T-helper 2 cell (primary cell): ENCODE results near the gene SPOCK1.

Experiments
- DNase-seq, 5 experiments: peaks; one replicate each; pipeline versions ENCODE4 v3.0.0 to v3.0.0-alpha.2; 2012 to 2022

The SPOCK1 gene

DNA sequence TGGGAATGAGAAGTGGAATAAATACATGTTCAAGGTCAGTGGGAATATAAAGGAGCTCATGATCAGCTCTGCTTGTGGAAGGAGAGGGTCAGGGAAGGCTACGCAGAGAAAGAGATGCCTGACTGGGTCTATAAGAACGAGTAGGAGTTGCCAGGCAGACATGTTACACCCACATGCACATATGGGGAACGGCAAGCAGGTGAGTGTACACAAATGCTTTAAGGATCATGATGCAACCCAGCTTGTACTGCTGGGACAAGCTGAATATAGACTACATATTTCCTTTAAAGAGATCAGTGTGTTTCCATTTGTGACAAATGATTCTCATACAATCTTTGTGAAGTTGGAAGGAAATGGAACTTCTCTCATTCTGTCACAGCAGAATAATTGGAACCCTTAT is 141.7 kb downstream of the SPOCK1 start:
- DNase-seq, result no peak

- DNase-seq, result no peak
These were observed 143.0 kb downstream of the SPOCK1 start for GRCh38 chr5:137356127-137356526.

- DNase-seq, result no peak
These were observed 143.4 kb downstream of the SPOCK1 start for GRCh38 chr5:137355708-137356107.

DNA sequence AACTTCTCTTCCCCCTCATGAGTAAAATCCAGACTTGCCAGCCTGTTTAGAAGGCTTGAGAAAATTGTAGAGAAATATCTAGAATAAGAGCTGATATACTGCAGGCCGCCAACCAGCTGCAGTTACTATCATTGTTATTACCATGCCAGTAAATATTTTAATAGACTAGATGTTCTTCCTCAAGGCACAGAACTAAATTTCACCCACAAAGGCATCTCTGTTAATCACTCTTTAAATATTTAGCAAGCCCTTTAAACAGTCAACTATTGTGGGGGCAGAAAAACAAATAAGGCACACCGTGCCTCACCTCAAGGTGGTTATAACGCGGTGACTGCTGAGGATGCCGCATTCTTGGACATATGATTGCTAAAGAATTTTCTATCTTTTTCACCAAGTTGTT is 147.0 kb downstream of the SPOCK1 start:
- no peak for DNase-seq

GRCh38 chr5:137350791-137351190 is 148.3 kb downstream of the SPOCK1 start:
- no peak for DNase-seq

DNA sequence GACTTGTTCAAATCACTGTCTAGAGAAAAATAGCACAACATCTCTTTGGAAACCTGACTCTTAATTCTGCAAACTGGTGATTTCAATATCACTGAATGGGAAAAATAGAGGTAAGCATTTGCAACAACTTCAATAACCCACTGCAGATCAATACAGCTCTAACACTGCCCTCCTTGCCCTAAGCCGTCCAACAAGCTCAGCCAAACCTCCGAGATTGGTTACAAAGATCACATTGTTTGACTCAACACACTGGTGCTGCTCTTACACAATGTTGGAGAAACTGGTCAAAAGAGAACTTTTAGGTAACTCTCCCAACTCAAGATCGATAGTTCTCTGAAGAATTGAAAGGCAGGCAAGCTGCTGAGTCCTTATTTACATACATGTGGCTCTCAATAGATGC is 150.4 kb downstream of the SPOCK1 start:
- no peak for DNase-seq

GRCh38 chr5:137347865-137348264 is 151.3 kb downstream of the SPOCK1 start:
- no peak for DNase-seq

DNA sequence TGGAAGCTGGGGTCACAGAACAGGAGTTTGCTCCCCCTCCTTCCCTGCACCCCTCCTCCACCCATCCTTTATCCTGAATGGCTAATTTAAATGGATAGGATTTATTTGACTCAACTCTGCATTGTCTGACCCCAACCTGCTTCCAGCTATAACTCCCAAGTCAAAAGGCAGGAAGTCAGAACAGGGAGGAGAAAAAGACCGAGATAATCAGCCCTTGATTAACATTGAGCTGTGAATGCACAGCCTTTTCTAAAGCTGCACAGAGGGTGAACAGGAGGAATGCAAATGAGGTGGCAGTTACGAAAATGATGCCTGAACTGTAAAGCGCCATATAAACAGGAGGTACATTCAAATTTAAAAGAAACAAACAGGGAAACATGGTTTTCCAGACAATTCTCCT is 152.8 kb downstream of the SPOCK1 start:
- no peak for DNase-seq

- DNase-seq, result no peak
These were observed 153.7 kb downstream of the SPOCK1 start for GRCh38 chr5:137345396-137345795.

- DNase-seq, result peak in 1 of 5 experiments; percentile 45
These were observed 154.3 kb downstream of the SPOCK1 start for GRCh38 chr5:137344723-137345322.

DNA sequence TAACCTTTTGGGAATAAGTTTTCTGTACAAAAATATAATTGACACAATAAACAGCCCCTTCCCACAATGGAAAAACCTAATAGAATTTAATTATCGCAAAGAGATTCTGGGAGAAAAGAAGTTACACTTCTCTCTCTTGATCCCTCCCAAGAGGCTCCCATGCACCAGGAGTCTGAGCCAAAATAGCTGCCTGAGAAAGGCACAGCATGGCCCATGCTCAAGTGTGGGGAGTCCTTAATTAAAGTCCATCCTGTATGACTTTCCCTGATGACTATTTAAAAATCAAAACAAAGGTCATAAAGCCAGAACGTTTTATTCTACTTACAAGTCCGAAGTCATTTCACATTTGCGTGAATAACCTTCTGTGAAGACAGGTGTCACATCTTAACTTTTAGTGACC is 155.1 kb downstream of the SPOCK1 start:
- no peak for DNase-seq

DNA sequence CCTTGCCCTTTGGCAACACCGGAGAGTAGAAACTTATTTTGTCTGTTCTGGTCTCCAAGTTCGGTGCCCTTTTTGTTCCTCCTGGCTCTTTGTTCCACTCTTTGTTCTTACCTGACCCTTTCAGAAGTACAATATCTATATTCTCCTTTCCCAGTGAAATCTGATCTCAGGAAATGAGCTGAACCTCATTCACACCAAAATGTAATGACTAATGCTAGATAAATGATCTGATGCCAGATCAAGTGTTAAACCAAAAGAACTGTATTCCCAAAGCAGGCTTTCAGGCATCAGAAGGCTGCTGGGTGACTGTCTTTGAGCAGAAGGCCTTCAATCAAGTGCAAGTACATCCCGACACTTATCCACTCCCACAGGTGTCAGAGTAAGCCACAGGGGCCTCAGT is 156.4 kb downstream of the SPOCK1 start:
- no peak for DNase-seq

GRCh38 chr5:137341831-137342230 is 157.3 kb downstream of the SPOCK1 start:
- peak in 1 of 5 experiments; percentile 36 for DNase-seq

- DNase-seq, result no peak
These were observed 158.2 kb downstream of the SPOCK1 start for GRCh38 chr5:137340881-137341280.

- no peak for DNase-seq
These were observed 162.5 kb downstream of the SPOCK1 start for GRCh38 chr5:137336565-137337120.

DNA sequence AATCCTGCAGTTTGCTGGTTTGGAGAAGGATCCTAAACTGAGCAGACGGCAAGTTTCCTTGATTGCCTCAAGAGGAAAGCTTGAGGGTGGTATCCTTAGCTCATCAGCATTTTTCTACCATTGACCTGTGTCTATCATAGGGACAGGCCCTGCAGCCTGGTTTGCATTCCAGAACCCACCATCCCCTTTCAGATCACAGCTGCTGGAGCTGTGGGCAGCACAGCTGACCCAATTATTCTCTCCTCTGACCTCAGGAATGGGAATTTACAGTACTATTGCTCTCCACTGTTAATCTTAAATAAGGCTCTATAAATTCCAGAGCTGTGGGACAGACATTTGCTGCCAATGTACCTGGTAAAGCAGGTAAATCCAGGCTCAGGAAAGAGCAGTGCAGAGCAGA is 163.0 kb downstream of the SPOCK1 start:
- no peak for DNase-seq

- DNase-seq, result no peak
These were observed 163.6 kb downstream of the SPOCK1 start for GRCh38 chr5:137335493-137335892.

DNA sequence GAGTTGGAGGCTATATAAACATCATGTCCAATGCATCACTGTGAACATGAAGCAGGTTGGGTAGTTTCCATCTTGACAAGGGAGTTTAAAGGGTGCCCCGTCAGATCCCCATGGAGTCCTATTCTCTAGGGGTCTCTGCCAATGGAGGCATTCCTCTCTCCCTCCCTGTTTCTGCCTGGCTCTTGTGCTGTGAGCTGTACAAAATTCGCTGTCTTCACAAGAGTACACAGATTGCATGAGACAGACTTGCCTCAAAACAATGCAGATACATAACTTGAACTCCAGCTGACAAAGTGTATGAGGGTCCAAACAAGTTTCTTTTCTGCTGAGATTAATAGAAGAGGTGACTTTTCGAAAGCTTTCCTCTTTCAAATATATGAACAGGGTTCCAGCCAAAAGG is 165.2 kb downstream of the SPOCK1 start:
- DNase-seq, result no peak

DNA sequence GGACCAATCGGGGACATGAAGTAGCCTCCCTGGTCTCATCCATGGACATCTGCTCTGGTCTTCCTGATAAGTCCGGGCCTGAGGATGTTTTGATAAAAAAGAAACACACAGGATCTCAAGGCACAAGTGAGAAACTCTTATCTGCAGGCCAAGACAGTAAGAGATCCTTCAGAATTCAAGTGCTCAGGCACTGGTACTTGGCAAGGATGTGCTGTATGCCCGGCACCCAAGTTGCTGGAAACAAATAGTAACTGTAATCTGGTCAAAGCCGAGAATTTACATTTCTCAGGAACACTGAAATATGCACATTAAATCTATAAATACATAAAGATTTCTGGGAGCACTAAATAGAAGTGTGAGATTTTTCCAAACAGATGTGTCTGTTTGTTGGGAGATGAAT is 165.7 kb downstream of the SPOCK1 start:
- DNase-seq, result no peak

DNA sequence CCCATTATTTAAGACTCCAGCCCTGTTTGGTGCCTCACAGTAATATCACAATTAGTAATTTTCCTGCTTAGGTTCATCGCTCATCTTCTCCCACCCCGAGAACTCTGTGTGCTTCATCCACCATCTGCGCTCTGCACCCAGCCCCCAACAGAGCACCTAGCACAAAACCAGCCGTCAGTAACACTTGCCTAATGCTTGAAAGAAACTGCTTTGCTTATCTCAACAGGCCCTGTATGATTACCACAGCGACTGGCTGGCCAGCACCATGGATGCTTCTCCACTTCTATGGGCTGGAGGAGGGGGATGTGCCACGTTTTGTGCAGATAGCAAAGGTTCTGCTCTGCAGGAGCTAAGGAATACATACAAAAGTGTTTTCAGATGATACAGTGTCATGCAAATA is 166.8 kb downstream of the SPOCK1 start:
- DNase-seq, result no peak

- no peak for DNase-seq
These were observed 169.4 kb downstream of the SPOCK1 start for GRCh38 chr5:137329586-137330296.

DNA sequence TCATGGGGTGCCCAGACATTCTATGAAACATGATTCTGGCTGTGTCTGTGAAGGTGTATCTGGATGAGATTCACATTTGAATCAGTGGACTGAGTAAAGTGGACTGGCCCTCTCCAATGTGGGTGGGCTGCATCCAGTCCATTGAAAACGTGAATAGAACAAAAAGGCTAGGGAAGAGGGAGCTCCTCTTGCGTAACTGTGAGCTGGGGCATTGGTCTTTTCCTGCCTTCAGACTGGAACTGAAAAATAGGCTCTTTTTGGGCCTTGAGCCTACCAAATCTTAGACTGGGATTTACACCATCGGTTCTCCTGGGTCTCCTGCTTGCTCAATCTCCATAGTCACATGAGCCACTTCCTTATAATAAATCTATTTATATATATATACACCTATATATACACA is 170.1 kb downstream of the SPOCK1 start:
- no peak for DNase-seq

- no peak for DNase-seq
These were observed 170.7 kb downstream of the SPOCK1 start for GRCh38 chr5:137328463-137328862.

GRCh38 chr5:137325721-137326120 is 173.4 kb downstream of the SPOCK1 start:
- no peak for DNase-seq
